Measurements from ENCODE around the gene ITGA2B. TPM values are rescaled to one million over a fixed set of nuclear protein-coding genes. Genes with fewer than 3 reads are reported as not detected.
"Not testable (repeated sequence)": the region's sequence is repeated elsewhere in the genome, so short reads cannot be mapped to it uniquely, and the experiment has no call there.

The ITGA2B gene
- total RNA-seq, 1 experiment from 2014 or later: 0.36 TPM

- DNase-seq (ENCODE audit: low read depth): no peak
Observed at GRCh38 chr17:44390250-44390870, 911 bp upstream of the ITGA2B start.

GRCh38 chr17:44389723-44390202, 314 bp upstream of the ITGA2B start:
- DNase-seq (ENCODE audit: low read depth): no peak

DNA sequence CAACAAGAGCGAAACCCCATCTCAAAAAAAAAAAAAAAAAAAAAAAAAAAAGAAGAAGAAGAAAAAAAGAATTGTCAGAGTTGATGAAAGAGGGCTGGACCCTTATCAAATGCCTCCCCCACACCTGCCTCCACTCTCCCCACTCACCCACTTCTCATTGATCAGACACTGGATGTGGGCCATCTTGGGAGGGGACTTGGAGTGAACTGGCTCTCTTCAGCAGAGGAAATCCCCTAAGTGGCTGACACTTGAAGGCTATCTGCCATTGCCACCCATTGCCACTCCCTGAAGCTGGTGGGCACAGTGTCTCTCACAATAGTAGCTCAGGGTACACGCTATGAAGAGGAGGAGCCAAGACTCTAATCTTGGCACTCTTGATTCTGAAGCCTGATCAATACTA, 1.6 kb downstream of the ITGA2B start:
- DNase-seq (ENCODE audit: low read depth): no peak

DNA sequence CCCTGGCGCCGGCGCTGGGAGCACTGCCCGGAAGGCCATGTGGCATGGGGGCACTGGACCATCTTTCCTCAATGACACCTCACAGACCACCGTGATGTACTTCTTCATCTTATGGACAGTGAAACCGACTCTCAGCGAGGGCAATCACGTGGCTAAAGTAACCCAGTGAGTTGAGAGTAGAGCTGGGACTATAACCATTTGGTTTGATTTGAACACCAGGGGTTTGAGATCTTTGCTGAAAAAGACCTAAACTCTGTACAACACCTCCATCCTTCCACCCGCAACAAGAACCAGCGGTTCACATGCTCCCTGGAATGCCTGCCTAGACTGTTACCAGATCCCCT, 3.3 kb downstream of the ITGA2B start:
- DNase-seq (ENCODE audit: low read depth): no peak

- peak; percentile 66 for DNase-seq (ENCODE audit: low read depth)
Observed at GRCh38 chr17:44385287-44386181, 3.9 kb downstream of the ITGA2B start.

DNA sequence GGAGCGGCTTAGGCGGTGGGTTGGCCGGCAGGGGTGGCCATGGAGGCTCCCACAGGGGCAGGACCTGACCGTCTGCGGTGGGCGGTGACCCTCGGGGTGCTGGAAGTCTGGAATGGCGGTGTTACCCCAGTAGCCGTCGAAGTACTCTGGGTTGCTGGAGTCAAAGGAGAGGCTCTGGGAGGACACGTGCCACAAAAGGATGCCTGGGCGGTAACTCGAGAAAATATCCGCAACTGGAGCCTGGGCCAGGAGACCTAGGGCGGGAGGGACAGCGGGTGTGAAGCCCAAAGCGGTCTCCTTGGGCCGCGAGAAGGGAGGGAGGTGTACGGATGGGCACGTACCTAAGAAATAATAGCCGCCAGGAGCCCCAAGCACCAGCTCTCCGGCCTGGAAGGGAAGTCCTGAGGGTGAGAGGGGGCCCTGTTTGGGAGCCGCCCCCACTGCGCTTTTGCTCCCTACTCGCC, 4.6 kb downstream of the ITGA2B start:
- no peak for DNase-seq (ENCODE audit: low read depth)

DNA sequence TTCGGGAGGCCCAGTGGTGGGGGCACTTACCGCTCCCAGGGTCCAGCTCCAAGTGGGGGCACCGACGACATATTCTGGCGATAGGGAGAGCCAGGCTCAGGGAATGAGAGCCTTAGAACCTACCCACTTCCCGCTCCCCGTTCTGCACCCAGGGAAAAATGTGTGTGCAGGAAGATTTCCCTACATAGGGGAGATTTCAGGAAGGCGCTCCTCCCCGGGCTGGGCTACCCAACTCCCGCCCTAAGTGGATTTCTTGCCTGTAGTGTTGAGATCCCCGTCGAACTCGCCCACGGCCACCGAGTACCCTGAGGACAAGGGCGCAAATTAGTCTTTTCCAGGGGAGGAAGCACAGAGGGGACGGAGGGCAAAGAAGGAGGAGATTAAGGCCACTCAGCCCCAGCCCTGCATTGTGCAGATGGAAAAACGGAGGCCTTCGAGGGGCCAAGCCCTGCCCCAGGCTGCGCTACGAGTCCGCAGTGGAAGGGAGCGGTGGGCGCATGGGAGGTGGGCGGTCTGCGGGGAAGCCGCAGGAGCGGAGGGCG, 5.1 kb downstream of the ITGA2B start:
- no peak for DNase-seq (ENCODE audit: low read depth)

DNA sequence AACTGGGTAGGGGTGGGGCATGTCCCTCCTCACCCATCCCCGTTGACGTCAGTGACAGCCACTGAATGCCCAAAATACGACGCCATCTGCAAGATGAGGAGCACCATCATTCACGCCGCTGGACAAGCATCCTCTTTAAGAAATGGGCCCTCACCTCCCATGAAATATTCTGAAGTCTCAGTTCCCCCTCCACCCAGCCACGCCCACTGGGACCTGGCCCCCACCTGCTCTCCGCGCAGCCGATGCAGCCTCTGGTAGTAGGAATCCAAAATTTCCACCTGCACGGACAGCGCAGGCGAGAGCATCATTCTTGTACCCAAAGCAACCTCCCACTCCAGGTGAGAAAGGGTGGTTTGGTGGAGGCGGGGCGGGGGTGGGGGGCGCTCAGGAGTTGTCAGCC, 5.6 kb downstream of the ITGA2B start:
- no peak for DNase-seq (ENCODE audit: low read depth)

DNA sequence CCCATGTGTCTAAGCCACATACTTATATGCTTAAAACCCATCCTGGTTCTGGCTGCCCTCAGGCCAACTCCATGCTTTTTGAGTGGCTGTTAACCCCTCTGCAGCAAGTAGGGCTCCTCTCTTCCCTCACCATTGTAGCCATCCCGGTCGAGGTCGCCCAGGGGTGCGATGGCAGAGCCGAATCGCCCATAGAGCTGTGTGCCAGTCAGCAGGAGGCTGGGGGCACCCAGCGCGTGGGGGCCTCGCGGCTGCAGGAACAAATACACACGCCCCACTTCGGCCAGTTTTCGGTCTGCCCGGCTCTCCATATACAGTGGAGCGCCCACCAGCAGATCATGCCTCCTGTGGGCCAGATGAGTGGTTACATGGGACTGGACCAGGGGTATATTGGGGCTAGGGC, 6.1 kb downstream of the ITGA2B start:
- DNase-seq (ENCODE audit: low read depth): no peak

GRCh38 chr17:44382917-44383316, 6.5 kb downstream of the ITGA2B start:
- DNase-seq (ENCODE audit: low read depth): no peak

GRCh38 chr17:44381810-44382305, 7.6 kb downstream of the ITGA2B start:
- no peak for DNase-seq (ENCODE audit: low read depth)

DNA sequence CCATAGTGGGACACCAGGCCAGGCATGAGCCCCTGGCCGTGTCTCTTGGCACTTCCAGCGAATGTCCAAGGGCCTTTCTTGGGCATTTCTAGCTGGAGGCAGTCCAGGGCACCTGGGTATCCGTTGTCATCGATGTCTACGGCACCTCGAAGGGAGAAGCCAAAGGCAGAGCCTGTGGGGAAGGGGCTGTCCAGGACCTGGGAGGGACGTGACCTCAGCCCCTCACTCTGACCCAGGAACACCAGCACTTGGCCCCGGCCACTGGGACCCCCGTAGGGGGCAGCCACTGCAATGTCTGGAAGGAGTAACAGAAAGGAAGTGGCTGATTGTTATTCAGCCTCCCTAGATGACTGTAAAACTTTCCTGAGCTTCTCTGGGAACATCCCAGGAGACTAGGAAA, 8.7 kb downstream of the ITGA2B start:
- no peak for DNase-seq (ENCODE audit: low read depth)

DNA sequence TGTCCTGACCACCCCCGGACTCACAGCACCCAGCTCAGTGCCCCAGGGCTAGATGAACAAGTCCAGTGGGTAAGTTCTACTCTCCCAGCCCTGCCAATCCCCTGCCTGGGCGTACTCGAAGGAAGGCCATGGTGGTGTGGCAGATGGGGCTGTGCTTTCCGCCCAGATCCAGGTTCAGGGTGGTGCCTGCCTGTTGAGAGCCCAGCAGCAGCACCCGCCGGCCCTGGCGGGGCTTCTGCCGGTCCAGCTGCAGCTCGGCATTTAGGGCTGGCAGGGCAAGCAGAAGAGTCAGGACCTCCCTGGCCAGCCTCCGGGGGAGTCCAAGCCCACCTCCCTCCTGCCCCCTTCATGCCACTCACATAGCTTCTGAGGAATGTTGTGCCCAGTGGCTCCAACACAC, 9.6 kb downstream of the ITGA2B start:
- no peak for DNase-seq (ENCODE audit: low read depth)

DNA sequence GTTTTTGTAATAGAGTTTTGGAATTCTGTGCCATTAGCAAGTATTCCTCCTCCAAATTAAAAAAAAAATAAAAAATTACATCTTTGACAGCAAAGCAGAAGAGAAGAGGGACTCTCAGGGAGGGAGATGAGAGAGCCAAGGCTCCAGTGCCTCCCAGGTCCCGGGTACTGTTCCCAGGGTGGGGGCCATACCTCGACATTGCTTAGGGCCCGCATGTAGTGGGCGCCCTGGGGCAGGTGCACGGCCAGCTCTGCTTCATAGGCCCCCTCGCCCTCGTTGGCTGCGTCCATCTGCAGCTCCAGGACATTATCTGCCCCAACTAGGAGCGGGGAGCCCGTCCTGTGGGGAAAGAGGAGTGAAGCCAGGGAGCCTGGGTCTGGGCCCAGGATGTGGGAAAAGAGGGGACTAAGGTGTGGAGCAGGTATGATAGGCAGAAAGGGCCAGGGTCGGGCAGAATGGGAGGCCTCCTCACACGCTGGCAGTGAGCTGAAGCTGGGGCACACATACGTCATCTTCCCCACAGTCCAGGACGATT, 11.2 kb downstream of the ITGA2B start:
- no peak for DNase-seq (ENCODE audit: low read depth)

DNA sequence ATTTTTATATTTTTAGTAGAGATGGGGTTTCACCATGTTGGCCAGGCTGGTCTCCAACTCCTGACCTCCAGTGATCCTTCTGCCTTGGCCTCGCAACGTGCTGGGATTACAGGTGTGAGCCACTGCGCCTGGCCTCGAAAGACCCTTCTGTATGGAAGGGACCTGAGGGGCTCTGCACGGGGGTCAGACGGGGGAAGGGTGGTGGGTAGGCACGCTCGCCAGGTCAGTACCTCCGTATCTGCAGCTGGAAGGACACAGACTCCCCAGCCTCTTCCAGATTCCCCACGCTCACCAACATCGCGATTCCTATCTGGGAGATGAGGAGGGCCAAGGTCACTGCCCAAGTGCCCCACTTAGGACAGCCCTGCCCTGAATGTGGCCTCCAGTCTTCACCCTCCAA, 12.7 kb downstream of the ITGA2B start:
- no peak for DNase-seq (ENCODE audit: low read depth)

DNA sequence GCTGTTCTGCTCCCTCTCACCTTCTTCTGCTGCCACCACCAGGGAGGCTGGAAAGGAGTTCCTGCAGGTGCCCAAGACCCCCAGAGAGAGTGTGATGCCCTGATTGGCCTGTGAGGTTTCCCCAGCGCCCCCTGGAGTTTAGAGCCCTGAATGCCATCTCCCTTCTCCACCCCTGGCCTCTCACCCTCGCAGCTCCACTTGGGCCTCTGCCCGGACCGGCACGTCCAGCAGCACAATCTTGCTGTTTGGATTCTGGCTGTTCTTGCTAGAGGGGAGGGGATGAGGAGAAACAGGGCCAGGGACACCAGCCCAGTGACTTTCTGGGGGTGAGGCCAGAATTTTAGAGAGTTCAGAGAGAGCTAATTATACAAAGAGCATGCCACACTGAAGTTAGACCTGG, 13.3 kb downstream of the ITGA2B start:
- no peak for DNase-seq (ENCODE audit: low read depth)

- no peak for DNase-seq (ENCODE audit: low read depth)
Observed at GRCh38 chr17:44375196-44376017, 14.0 kb downstream of the ITGA2B start.

DNA sequence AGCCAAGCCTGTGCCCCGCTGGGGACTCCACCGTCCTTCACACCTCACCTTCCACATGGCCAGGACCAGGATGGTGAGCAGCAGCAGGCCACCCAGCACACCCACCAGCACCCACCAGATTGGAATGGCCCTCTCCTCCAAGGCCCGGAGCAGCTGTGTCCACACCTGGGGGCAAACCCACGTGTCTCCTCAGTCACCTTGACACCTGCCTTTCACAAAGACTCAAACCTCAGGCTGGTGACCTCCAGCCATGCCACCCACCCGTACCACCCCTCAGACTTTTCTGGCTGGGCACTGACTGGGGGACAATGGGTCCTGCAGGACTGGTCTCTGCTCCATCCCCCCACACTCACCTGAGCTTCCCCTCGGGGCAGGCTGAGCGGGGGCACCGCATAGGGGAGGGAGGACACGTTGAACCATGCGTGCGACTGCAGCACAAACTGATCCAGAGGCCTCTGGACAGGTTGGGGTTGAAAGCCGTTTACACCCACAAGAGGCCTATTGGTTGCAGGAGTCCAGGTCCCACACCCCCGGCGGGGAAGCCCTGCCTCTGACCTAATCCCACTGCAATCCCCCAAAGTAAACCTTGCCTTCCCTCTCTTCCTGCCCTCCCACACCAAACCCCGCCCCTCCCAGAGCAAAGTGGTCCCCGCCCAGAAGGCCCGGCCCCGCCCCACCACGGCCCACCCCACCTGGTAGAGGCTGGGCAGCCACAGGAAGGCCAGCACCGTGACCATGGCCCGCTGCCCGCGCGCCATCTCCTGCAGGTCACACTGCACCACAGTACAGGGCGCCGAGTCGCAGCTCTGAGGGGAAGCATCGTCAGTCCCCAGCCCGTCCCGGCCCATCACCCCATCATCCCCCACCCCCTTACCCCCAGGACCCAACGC, 14.9 kb downstream of the ITGA2B start:
- DNase-seq (ENCODE audit: low read depth): no peak

- no peak for DNase-seq (ENCODE audit: low read depth)
Observed at GRCh38 chr17:44372036-44372435, 17.4 kb downstream of the ITGA2B start.

DNA sequence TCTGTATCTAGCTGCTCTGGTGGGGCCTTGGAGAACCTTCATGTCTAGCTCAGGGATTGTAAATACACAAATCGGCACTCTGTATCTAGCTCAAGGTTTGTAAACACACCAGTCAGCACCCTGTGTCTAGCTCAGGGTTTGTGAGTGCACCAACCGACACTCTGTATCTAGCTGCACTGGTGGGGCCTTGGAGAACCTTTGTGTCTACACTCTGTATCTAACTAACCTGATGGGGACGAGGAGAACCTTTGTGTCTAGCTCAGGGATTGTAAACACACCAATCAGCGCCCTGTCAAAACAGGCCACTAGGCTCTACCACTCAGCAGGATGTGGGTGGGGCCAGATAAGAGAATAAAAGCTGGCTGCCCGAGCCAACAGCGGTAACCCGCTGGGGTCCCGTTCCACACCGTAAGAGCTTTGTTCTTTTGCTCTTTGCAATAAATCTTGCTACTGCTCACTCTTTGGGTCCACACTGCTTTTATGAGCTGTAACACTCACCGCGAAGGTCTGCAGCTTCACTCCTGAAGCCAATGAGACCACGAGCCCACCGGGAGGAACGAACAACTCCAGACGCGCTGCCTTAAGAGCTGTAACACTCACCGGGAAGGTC, 19.9 kb downstream of the ITGA2B start:
- not testable (repeated sequence) for DNase-seq (ENCODE audit: low read depth)
